HepG2 (cell line): ENCODE results near the gene NEK5. TPM values are rescaled to one million over a fixed set of nuclear protein-coding genes. Genes with fewer than 3 reads are reported as not detected.
A peak's percentile ranks its signal among the peaks of the same experiment; 100 is the strongest.

Source experiments
- CREB1 ChIP-seq, 2 experiments: fragments of 450-650 bp in 1 of 2; IDR thresholded peaks; 2 replicates each; pipeline ENCODE4 v1.6.1; 2016 to 2017; ENCODE audit warnings: control low read depth in 1 of 2, mild to moderate bottlenecking in 1 of 2, missing compliant biosample characterization in 1 of 2, missing genetic modification characterization in 1 of 2
- HMGA1 ChIP-seq: sonication (generic); formaldehyde crosslinking; conservative IDR thresholded peaks from 2 replicates; pipeline ENCODE4 v1.4.0; 2020; ENCODE audit warnings: missing genetic modification reagents
- HNRNPLL ChIP-seq: fragments of 200-400 bp; formaldehyde crosslinking; IDR thresholded peaks from 2 replicates; pipeline ENCODE4 v1.6.1; 2017; ENCODE audit warnings: mild to moderate bottlenecking, low read depth, low read length; ENCODE audit not compliant: poor library complexity, severe bottlenecking
- MAFK ChIP-seq, 2 experiments: IDR thresholded peaks in 1 of 2; conservative IDR thresholded peaks in 1 of 2; 2 replicates each; pipeline ENCODE4 v1.6.1; 2011; ENCODE audit warnings: improper control_type of control experiment in 2 of 2, low read length in 2 of 2
- MTA1 ChIP-seq: sonication (generic); formaldehyde crosslinking; IDR thresholded peaks from 2 replicates; pipeline ENCODE4 v1.4.0; 2020; ENCODE audit warnings: missing genetic modification reagents, mild to moderate bottlenecking, borderline replicate concordance
- NFE2L1 ChIP-seq: sonication (generic); formaldehyde crosslinking; IDR thresholded peaks from 2 replicates; pipeline ENCODE4 v1.4.0; 2020; ENCODE audit warnings: missing genetic modification reagents, mild to moderate bottlenecking, borderline replicate concordance
- PITX1 ChIP-seq: sonication (generic); formaldehyde crosslinking; IDR thresholded peaks from 2 replicates; pipeline ENCODE4 v1.5.1; 2020; ENCODE audit warnings: mild to moderate bottlenecking, missing genetic modification reagents
- SKIL ChIP-seq: sonication (generic); formaldehyde crosslinking; IDR thresholded peaks from 2 replicates; pipeline ENCODE4 v1.8.0; 2022; ENCODE audit warnings: missing genetic modification reagents, mild to moderate bottlenecking, moderate library complexity, borderline replicate concordance
- SNRNP70 ChIP-seq: fragments of 200-400 bp; formaldehyde crosslinking; IDR thresholded peaks from 2 replicates; pipeline ENCODE4 v1.6.1; 2017; ENCODE audit warnings: mild to moderate bottlenecking, low read depth, low read length, moderate library complexity
- ZBTB44 ChIP-seq: sonication (generic); formaldehyde crosslinking; IDR thresholded peaks from 2 replicates; pipeline ENCODE4 v1.4.0; 2020; ENCODE audit warnings: missing genetic modification reagents
- ZNF264 ChIP-seq: sonication (generic); formaldehyde crosslinking; IDR thresholded peaks from 2 replicates; pipeline ENCODE4 v1.4.0; 2020; ENCODE audit warnings: missing genetic modification reagents
- ZNF362 ChIP-seq: sonication (generic); formaldehyde crosslinking; IDR thresholded peaks from 2 replicates; pipeline ENCODE4 v1.4.0; 2020; ENCODE audit warnings: missing genetic modification reagents, mild to moderate bottlenecking, borderline replicate concordance
- ZNF552 ChIP-seq: sonication (generic); formaldehyde crosslinking; IDR thresholded peaks from 2 replicates; pipeline ENCODE4 v1.9.0; 2022; ENCODE audit warnings: missing genetic modification reagents, mild to moderate bottlenecking, borderline replicate concordance
- ZNF672 ChIP-seq: sonication (generic); formaldehyde crosslinking; IDR thresholded peaks from 2 replicates; pipeline ENCODE4 v1.8.1; 2022; ENCODE audit warnings: missing genetic modification reagents
- ZNF766 ChIP-seq: sonication (generic); formaldehyde crosslinking; IDR thresholded peaks from 2 replicates; pipeline ENCODE4 v1.5.0; 2020; ENCODE audit warnings: missing genetic modification reagents, borderline replicate concordance
- ZNF773 ChIP-seq: sonication (generic); formaldehyde crosslinking; IDR thresholded peaks from 2 replicates; pipeline ENCODE4 v1.4.0; 2020; ENCODE audit warnings: missing genetic modification reagents, borderline replicate concordance
- ZSCAN29 ChIP-seq: sonication (generic); formaldehyde crosslinking; conservative IDR thresholded peaks from 2 replicates; pipeline ENCODE4 v1.4.0; 2020; ENCODE audit warnings: mild to moderate bottlenecking, missing genetic modification reagents
- ZZZ3 ChIP-seq: sonication (generic); formaldehyde crosslinking; IDR thresholded peaks from 2 replicates; pipeline ENCODE4 v1.4.0; 2020; ENCODE audit warnings: missing genetic modification reagents, mild to moderate bottlenecking, borderline replicate concordance
- polyA plus RNA-seq, 8 experiments: library from polyadenylated mRNA; depleted of rRNA in 3 of 8; stranded (reverse) in 7 of 8; unstranded in 1 of 8; fragments of >200 nt; fragmentation: Illumina TruSeq in 4 of 8; extraction: Trizol in 4 of 8; gene quantifications; 2 replicates each; pipeline versions ENCODE4 v1.2.1 to v1.2.3, GENCODE V29; 2011 to 2016; ENCODE audit warnings: low read depth in 4 of 8, missing spikeins in 1 of 8, mixed read lengths in 1 of 8; ENCODE audit not compliant: insufficient read depth in 1 of 8
- total RNA-seq, 5 experiments: library from RNA; depleted of rRNA; stranded (reverse); fragments of >200 nt; fragmentation: Illumina TruSeq; extraction: Trizol; gene quantifications; 2 replicates each; pipeline ENCODE4 v1.2.3, GENCODE V29; 2016; ENCODE audit warnings: low read depth in 1 of 5
- TF ChIP-seq, protein P1 (sequence below): sonication (generic); formaldehyde crosslinking; conservative IDR thresholded peaks from 2 replicates; pipeline ENCODE4 v1.5.0; 2020; ENCODE audit warnings: missing genetic modification reagents

Gene NEK5
- total and polyA plus RNA-seq, 2 of the 13 experiments (the other 11 are each of a cell fraction or from before 2014, with no cell fraction given): 0.12 to 0.22 TPM

DNA sequence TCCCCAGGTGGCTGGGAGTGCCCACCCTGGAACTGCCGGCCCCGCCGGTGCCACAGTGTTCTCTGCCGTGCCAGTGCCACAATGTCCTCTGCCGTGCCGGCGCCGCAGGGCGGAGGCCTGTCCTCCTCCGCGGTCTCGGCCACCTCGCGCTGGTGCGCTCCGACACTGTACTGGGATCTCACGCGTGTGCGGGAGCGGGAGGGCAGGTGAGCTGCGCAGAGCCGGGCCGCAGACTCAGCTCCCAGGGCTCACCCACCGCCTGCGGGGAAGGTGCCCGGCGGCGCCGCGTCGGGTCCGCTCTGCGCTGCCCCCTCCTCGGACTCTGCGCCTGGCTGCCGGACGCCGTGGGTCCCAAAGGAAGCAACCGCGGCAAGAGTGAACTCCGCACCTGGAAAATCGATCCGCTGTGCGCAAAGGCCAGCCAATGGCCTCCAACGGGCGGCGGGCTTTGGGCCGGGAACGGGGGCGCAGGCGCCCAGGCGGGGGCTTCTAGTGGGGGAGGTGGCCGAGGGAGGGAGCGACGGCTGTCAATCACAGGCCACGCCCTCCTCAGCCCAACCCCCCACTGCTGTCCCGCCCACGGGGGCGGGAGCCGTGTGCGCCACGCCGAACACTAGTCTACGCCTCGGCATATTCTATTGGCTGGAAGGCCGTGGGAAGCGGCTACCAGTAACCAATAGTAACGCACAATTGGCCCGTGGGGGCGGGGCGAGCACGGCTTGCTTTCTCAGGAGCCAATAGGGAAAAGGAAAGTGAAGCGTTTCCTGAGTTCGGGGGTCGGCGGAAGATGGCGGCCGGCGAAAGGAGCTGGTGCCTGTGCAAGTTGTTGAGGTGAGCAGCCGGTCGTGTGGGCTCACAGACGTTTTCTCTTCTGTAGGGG is 117.0 kb downstream of the NEK5 start, which contains the start of gene ALG11 (continued):
- TF ChIP-seq ZSCAN29 (CRISPR knock-in tag) (peak; percentile 91; the same call in 1 of the 2 replicates), HNRNPLL (peak; percentile 89), MTA1 (CRISPR knock-in tag) (peak; percentile 93), ZNF264 (no peak; the same call in 1 of the 2 replicates), ZNF766 (CRISPR knock-in tag) (peak; percentile 71; the same call in 1 of the 2 replicates), ZBTB44 (CRISPR knock-in tag) (no peak), SNRNP70 (no peak), ZNF773 (CRISPR knock-in tag) (no peak), CREB1 (IDR thresholded peaks at IDR 0.05) (peak; percentile 82), CREB1 (CRISPR knock-in tag; IDR thresholded peaks at IDR 0.05) (peak; percentile 92), ZNF672 (peak; percentile 67; the same call in 1 of the 2 replicates), MAFK (conservative IDR thresholded peaks at IDR 0.05 in 1 of 2, IDR thresholded peaks at IDR 0.05 in 1 of 2; ENCODE audit: low read length in 2 of 2) (no peak), PITX1 (CRISPR knock-in tag) (peak; percentile 74), HMGA1 (CRISPR knock-in tag) (no peak), ZNF552 (CRISPR knock-in tag) (peak; percentile 94), SKIL (peak; percentile 89), ZNF362 (CRISPR knock-in tag) (peak; percentile 72), ZZZ3 (CRISPR knock-in tag) (peak; percentile 90; the same call in 1 of the 2 replicates), NFE2L1 (CRISPR knock-in tag) (peak; percentile 36; the same call in 1 of the 2 replicates)
- TF ChIP-seq, protein P1, sequence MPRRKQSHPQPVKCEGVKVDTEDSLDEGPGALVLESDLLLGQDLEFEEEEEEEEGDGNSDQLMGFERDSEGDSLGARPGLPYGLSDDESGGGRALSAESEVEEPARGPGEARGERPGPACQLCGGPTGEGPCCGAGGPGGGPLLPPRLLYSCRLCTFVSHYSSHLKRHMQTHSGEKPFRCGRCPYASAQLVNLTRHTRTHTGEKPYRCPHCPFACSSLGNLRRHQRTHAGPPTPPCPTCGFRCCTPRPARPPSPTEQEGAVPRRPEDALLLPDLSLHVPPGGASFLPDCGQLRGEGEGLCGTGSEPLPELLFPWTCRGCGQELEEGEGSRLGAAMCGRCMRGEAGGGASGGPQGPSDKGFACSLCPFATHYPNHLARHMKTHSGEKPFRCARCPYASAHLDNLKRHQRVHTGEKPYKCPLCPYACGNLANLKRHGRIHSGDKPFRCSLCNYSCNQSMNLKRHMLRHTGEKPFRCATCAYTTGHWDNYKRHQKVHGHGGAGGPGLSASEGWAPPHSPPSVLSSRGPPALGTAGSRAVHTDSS: no peak
